HG03066 (cell line): Measurements from ENCODE around the gene STIMATE.

ENCODE experiments used
- ATAC-seq: cut with Tn5 transposase; IDR thresholded peaks from one replicate; pipeline ENCODE4 v1.9.1; 2021; ENCODE audit warnings: low read depth; ENCODE audit not compliant: unreplicated experiment

Gene STIMATE

DNA sequence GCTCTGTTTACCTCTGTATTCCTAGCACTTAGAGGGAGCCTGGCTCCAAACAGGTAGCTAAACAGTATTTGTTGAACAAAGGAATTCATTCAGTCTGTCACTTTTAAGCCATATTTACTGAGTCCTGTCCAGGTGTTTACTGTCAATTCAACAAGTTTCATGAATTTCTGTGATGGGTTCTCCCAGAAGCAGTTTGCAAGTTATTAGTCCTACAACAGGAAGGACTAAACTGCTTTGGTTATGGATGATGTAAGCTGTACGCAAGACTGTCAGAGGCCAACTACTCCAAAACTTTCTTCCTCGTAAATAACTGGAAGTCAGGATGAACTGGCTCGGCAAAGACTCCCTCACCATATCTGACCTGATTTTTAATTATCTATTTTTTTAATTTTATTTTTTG is 25.1 kb downstream of the STIMATE start:
- no peak for ATAC-seq

DNA sequence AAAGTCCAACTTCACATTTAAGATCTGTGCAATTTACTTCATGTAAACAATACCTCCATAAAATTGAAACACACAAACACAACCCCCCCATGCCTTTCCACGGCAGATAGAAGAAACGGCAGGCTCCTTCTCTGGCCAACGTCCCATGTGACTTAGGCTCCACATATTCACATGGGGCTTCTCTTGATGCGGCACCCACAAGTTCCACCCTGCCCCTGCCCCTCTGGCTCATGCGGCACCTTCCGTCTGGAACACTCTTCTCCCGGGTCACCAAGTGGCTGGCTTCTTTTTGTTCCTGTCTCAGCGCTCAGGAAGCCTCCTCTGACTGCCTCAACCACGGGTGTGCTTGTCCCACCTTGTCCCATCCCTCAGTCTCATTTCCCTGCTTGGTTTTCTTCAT is 25.6 kb downstream of the STIMATE start:
- no peak for ATAC-seq

- no peak for ATAC-seq
Observed at GRCh38 chr3:52870471-52870870, 26.9 kb downstream of the STIMATE start.

- no peak for ATAC-seq
Observed at GRCh38 chr3:52866427-52866826, 30.9 kb downstream of the STIMATE start.

GRCh38 chr3:52865994-52866393 is 31.4 kb downstream of the STIMATE start:
- ATAC-seq, result no peak

DNA sequence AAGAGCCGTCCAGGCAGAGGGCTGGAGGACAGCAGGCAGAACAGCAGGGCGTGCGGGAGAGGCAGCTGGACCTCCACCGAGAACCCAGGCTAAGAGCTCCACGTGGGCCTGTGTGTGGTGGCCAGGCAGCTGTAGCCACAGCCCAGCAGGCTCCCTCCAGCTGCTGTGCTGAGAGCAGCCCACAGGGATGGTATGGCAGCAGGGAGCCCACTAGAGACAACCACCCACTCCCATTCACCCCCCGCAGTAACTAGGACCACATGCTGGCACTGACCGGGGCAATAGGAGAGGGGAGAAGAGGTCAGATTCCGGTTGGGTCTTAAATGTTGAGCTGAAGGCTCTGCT is 37.0 kb downstream of the STIMATE start:
- no peak for ATAC-seq

DNA sequence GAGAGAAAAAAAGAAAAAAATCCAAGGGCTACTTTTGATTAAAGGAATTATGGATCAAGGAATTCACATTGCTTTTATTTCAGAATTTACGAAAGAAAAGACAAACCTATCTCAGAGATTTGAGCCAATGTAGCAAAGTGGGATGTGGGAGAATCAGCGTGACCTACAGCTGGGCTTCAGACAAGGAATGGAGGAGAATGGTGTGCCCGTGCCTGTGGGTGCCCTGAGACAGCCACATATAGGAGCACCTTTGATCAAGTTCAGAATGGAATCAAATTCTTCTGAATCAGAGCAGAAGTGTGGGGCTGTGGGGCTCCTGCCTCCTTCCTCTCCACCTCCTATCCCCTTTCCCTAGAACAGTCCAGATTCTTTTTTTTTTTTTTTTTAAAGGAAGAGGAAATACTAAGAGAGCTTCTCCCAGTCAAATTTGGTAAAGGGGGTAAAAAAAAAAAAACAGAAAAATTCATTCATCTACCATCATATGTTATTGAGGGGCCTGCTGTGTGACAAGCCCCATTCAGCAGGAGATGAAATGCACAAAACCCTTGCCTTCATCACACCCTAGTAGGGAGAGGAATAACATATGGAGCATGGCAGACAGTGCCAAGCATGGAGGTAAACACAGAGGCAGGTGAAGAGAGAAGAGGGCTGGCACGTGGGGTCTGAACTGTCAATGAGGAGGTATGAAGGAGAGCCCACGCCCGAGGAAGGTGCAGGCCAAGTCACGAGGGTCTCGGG is 37.5 kb downstream of the STIMATE start:
- ATAC-seq, result no peak

DNA sequence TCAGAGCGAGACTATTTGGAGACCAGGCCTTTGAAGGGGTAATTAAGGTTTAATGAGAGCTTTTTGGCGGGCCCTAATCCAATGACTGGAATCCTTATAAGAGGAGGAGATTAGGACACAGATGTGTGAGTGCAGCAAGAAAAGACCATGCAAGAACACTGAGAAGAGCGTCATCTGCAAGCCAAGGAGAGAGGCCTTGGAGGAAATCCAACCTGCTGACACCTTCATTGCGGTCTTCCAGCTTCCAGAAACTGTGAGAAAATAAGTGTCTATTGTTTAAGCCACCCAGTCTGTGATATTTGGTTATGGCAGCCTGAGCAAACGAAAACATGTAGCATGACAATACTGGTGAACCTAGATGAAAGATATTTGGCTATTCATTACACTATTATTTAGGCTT is 39.5 kb downstream of the STIMATE start:
- ATAC-seq, result no peak

DNA sequence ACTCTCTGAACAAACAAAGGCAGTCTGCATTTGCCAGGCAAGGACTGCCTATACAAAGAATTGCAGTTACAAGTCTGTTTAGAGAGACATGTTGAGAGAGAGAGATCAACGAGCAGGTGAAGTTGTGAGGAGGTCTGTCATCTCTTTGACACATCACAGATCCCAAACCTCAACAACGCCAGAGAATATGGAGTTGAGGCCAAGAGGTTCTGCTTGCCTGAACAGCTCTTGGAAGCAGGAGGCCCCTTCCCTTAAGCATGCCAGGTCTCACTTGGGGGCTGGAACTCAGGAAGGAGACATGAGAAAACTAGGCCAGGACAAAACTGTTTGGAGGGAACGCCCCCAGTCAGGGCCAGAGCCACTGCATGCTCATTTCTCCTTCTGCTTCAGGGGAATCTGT is 40.2 kb downstream of the STIMATE start:
- no peak for ATAC-seq

- no peak for ATAC-seq
Observed at GRCh38 chr3:52856666-52857065, 40.7 kb downstream of the STIMATE start.

DNA sequence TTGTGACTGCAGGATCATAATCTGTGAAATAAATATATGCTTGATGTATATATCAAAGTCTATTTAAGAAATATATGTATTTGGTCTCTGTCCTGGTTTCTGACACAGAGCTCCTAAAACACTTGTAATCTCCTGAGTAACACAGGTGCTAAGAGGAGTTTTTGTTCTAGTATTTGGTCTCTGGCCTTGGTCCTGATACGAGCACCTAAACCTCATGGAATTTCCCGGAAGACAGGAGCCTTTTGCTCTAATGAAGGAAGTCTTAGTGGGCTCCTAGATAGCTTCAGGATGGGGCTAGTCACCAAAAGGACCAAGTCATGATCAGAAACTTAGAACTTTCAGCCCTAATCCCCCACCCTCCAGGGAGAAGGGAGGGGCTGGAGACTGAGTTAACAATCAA is 43.3 kb downstream of the STIMATE start:
- no peak for ATAC-seq

DNA sequence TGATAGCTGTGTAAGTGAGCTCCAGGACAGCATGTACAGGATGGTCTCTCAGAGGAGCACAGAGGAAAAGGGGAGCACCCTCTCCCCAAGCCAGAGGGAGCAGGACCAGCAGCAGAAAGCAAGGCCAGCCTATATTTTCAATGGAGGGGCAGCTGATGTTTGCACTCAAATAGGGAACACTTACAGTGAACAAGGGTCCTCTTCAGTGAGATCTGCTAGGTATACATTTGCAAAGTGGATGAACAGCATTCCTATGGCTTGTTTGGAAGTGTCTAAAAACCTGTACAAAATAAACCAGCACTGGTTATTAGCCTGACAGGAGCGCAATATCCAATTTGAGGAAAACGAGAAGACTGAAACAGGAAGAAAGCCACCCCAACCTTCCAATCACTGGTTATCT is 44.9 kb downstream of the STIMATE start:
- ATAC-seq, result no peak

GRCh38 chr3:52851348-52851747 is 46.0 kb downstream of the STIMATE start:
- ATAC-seq, result no peak

GRCh38 chr3:52849656-52850055 is 47.7 kb downstream of the STIMATE start:
- no peak for ATAC-seq

DNA sequence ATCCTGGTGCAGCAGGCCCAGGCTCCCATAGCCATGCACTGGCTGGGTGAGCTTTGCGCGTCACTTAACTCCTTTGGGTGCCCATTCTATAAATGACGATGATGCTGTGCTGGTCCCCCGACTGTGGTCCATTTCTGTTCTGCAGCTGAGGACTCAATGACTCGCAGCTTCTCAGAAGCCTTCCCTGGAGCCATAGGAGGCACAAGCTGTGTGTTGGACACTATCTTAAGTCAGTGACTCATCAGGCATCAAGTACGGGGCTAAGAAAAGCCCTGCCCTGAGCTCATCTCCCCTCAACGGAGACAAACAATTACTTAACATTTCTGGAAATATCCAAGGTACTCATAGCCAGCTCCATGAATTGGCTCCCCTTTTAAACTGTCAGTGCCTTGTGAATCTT is 48.7 kb downstream of the STIMATE start:
- no peak for ATAC-seq

DNA sequence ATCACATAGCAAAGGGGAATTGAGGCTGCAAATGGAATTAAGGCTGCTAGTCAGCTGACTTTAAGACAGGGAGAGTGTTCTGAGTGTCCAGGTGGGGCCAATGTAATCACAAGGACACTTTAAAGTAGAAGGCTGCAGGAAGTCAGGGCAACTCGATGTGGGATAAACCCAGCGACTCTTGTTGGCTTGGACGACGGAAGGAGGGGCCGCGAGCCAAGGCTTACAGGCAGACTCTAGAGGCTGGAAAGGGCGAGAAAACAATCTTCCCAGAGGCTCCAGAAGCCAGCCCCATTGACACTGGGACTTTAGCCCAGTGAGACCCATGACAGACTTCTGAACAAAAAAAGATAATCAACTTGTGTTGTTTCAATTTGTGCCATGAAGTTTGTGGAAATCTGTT is 49.6 kb downstream of the STIMATE start:
- no peak for ATAC-seq

DNA sequence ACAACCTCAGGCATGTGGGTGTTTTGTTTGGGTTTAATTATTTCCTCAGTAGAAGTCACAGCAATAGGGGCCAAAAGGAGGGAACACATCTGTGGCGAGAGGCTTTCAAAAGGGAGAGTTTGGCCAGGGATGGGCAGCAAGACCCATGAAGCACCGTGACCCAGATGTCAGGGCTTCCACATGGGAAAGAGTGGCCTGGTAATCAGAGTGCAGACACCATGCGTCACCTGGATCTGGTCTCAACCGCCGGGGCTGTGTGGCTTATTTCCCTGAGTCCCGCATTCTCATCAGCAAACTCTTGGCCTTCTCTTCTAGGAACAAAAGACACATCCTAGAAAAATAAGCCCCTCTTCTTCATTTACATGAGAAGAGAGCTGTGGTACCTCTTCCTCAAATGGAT is 50.1 kb downstream of the STIMATE start:
- ATAC-seq, result no peak

DNA sequence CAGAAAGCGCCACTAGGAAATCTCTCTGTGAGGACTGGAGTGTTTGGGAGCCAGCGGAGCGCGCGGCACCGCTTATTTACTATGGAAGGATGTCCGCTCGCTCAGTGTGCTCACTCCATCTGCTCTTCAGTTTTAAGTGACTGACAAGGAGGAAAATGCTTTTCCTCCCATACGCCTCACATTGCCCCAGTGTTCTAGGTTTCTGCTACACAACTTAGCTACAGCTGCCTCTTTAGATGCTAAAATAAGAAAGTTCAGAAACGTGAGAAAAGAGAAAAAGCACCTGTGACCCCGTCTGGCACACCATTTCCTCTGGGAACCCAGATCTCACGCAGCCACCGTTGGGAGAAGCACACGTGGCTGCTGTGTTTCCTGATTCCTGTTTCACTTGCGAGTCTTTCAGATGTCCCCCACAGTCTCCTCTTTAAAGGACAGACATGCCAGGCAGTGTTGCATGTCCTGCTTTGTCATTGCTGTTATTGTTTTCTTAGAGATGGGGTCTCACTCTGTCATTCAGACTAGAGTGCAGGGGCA is 50.8 kb downstream of the STIMATE start:
- ATAC-seq, result no peak

DNA sequence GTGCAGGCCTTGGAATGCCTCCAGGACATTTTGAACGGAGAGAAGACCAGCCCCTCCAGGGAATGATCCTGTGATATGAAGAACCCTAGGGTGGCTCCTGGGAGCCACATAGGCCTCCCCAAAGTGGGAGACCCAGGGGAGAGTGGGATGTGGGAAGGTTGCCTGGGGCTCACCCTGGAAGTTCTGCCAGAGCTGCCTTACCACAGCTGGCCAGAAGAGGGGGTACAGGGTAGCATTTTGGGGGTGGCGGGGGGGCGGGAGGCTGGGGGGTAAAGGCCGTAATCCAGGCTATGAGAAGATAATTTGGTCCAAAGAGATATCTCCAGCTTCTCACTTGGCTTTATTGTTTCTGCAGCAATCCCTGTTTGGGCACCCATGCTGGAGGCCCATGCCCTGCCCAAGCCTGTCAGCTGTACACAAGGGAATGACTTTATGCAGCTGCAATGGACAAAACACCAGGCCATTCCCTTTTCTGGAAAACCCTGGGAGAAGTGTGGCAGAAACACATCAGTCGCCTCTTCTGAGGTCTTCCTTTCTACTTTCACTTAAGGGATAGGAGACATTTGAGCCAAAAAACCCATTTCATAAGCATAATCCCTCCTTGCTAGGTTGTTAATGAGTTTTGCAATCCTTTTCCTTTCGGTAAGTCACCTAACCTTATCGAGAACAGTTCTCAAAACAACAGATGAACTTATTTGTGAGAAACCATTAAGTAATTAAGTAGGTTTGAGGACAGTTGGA is 51.5 kb downstream of the STIMATE start:
- no peak for ATAC-seq

- ATAC-seq, result no peak
Observed at GRCh38 chr3:52845157-52845556, 52.2 kb downstream of the STIMATE start.

GRCh38 chr3:52844290-52844975 is 52.9 kb downstream of the STIMATE start:
- no peak for ATAC-seq

DNA sequence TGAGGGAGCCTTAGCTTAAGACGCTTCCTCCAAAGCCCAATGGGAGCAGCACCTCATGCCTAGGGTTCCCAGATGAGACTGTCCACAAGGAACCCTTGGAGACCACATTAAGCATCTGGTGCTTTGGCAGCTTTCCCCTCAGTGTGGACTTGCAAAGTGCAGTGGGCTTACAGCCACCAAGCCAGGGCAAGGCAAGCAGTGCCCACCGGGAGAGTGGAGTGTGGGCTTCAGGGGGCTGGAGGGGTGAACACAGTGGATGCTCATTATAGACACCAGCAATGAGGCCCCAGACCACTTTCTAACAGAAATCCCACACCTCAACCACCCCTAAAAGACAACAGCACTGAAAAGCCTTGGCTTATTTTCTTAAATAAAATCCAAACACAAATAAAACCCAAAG is 53.5 kb downstream of the STIMATE start:
- ATAC-seq, result no peak
